Measurements from ENCODE around the gene SLC17A7. TPM values are rescaled to one million over a fixed set of nuclear protein-coding genes. Genes with fewer than 3 reads are reported as not detected.
A peak's percentile ranks its signal among the peaks of the same experiment; 100 is the strongest.

The SLC17A7 gene
- total and polyA plus RNA-seq, 2 of the 13 experiments (the other 11 are each of a cell fraction or from before 2014, with no cell fraction given), result 0.32 TPM; not detected in 1

DNA sequence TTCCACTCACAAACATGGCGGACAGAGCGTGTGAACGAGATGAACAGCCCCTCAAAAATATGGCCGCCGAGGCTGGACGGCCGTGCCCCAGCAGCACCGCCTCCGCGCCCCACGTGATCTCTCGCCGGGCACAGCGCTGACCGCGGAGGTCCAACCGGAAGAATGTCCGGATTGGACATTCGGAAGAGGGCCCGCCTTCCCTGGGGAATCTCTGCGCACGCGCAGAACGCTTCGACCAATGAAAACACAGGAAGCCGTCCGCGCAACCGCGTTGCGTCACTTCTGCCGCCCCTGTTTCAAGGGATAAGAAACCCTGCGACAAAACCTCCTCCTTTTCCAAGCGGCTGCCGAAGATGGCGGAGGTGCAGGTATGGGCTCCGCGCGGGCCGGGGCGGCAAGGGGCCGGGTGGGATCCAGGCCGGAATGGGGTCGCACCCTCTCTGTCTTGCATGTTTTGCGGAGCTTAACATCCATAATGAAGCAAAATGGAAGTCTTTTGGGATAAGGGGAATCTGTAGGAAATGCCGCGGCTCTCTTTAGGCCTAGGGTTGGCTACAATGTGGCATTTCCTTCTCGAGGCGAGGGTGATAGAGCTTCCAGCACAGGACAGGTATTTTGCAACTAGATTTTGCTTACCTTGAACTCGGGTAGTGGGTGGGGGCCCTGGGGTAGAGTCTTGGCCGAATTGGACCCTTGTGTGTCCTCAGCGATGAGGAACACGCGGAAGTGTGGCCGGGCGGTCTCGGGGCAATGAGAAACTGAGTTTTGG is 46.1 kb upstream of the SLC17A7 start, which contains the start of gene RPL13A (continued):
- TF ChIP-seq ATF7 (IDR thresholded peaks at IDR 0.05) (peak; percentile 89), ATF7 (CRISPR knock-in tag; IDR thresholded peaks at IDR 0.05) (0 out of 2 replicates have a peak, but pooled peaks have one; percentile 71), SOX13 (IDR thresholded peaks at IDR 0.05) (no peak), SOX13 (CRISPR knock-in tag; conservative IDR thresholded peaks at IDR 0.05 in 1 of 2, IDR thresholded peaks at IDR 0.05 in 1 of 2) (peak in 1 of 2 experiments; percentile 23; a peak in 1 of 4 replicates), TOE1 (CRISPR knock-in tag; IDR thresholded peaks at IDR 0.05) (peak; percentile 71; the same call in 1 of the 2 replicates), GTF2F1 (IDR thresholded peaks at IDR 0.05; ENCODE audit: low read length) (peak; percentile 79; the same call in 1 of the 2 replicates), ZNF24 (IDR thresholded peaks at IDR 0.05) (peak; percentile 60; the same call in 1 of the 2 replicates), NR1H2 (CRISPR knock-in tag; IDR thresholded peaks at IDR 0.05; ENCODE audit: borderline replicate concordance, low read depth) (no peak), SAP130 (CRISPR knock-in tag; IDR thresholded peaks at IDR 0.05; ENCODE audit: low read depth) (peak; percentile 93), NCOA2 (CRISPR knock-in tag; IDR thresholded peaks at IDR 0.05) (peak; percentile 68), ZNF768 (CRISPR knock-in tag; IDR thresholded peaks at IDR 0.05) (peak; percentile 63), NRL (CRISPR knock-in tag; IDR thresholded peaks at IDR 0.05; ENCODE audit: borderline replicate concordance) (peak; percentile 32; the same call in 1 of the 2 replicates), SALL1 (CRISPR knock-in tag; IDR thresholded peaks at IDR 0.05) (peak; percentile 86), KLF9 (CRISPR knock-in tag; IDR thresholded peaks at IDR 0.05; ENCODE audit: low read depth) (peak; percentile 93), ZNF337 (CRISPR knock-in tag; IDR thresholded peaks at IDR 0.05; ENCODE audit: borderline replicate concordance, low read depth) (no peak)
- TF ChIP-seq, protein P1, sequence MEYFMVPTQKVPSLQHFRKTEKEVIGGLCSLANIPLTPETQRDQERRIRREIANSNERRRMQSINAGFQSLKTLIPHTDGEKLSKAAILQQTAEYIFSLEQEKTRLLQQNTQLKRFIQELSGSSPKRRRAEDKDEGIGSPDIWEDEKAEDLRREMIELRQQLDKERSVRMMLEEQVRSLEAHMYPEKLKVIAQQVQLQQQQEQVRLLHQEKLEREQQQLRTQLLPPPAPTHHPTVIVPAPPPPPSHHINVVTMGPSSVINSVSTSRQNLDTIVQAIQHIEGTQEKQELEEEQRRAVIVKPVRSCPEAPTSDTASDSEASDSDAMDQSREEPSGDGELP (IDR thresholded peaks at IDR 0.05; ENCODE audit: borderline replicate concordance, low read depth), result peak; percentile 24; the same call in 1 of the 2 replicates
- TF ChIP-seq, protein P2, sequence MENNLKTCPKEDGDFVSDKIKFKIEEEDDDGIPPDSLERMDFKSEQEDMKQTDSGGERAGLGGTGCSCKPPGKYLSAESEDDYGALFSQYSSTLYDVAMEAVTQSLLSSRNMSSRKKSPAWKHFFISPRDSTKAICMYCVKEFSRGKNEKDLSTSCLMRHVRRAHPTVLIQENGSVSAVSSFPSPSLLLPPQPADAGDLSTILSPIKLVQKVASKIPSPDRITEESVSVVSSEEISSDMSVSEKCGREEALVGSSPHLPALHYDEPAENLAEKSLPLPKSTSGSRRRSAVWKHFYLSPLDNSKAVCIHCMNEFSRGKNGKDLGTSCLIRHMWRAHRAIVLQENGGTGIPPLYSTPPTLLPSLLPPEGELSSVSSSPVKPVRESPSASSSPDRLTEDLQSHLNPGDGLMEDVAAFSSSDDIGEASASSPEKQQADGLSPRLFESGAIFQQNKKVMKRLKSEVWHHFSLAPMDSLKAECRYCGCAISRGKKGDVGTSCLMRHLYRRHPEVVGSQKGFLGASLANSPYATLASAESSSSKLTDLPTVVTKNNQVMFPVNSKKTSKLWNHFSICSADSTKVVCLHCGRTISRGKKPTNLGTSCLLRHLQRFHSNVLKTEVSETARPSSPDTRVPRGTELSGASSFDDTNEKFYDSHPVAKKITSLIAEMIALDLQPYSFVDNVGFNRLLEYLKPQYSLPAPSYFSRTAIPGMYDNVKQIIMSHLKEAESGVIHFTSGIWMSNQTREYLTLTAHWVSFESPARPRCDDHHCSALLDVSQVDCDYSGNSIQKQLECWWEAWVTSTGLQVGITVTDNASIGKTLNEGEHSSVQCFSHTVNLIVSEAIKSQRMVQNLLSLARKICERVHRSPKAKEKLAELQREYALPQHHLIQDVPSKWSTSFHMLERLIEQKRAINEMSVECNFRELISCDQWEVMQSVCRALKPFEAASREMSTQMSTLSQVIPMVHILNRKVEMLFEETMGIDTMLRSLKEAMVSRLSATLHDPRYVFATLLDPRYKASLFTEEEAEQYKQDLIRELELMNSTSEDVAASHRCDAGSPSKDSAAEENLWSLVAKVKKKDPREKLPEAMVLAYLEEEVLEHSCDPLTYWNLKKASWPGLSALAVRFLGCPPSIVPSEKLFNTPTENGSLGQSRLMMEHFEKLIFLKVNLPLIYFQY (CRISPR knock-in tag; IDR thresholded peaks at IDR 0.05; ENCODE audit: borderline replicate concordance), result peak; percentile 60; the same call in 1 of the 2 replicates
- TF ChIP-seq, protein P3, sequence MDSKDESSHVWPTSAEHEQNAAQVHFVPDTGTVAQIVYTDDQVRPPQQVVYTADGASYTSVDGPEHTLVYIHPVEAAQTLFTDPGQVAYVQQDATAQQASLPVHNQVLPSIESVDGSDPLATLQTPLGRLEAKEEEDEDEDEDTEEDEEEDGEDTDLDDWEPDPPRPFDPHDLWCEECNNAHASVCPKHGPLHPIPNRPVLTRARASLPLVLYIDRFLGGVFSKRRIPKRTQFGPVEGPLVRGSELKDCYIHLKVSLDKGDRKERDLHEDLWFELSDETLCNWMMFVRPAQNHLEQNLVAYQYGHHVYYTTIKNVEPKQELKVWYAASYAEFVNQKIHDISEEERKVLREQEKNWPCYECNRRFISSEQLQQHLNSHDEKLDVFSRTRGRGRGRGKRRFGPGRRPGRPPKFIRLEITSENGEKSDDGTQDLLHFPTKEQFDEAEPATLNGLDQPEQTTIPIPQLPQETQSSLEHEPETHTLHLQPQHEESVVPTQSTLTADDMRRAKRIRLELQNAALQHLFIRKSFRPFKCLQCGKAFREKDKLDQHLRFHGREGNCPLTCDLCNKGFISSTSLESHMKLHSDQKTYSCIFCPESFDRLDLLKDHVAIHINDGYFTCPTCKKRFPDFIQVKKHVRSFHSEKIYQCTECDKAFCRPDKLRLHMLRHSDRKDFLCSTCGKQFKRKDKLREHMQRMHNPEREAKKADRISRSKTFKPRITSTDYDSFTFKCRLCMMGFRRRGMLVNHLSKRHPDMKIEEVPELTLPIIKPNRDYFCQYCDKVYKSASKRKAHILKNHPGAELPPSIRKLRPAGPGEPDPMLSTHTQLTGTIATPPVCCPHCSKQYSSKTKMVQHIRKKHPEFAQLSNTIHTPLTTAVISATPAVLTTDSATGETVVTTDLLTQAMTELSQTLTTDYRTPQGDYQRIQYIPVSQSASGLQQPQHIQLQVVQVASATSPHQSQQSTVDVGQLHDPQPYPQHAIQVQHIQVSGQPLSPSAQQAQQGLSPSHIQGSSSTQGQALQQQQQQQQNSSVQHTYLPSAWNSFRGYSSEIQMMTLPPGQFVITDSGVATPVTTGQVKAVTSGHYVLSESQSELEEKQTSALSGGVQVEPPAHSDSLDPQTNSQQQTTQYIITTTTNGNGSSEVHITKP (CRISPR knock-in tag; IDR thresholded peaks at IDR 0.05; ENCODE audit: low read depth), result peak; percentile 51; the same call in 1 of the 2 replicates
- TF ChIP-seq, protein P4, sequence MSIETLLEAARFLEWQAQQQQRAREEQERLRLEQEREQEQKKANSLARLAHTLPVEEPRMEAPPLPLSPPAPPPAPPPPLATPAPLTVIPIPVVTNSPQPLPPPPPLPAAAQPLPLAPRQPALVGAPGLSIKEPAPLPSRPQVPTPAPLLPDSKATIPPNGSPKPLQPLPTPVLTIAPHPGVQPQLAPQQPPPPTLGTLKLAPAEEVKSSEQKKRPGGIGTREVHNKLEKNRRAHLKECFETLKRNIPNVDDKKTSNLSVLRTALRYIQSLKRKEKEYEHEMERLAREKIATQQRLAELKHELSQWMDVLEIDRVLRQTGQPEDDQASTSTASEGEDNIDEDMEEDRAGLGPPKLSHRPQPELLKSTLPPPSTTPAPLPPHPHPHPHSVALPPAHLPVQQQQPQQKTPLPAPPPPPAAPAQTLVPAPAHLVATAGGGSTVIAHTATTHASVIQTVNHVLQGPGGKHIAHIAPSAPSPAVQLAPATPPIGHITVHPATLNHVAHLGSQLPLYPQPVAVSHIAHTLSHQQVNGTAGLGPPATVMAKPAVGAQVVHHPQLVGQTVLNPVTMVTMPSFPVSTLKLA (IDR thresholded peaks at IDR 0.05), result peak; percentile 71
